Hematopoietic multipotent progenitor cell treated with erythropoietin and hydrocortisone succinate and interleukin-3 and kit ligand, for 4 days (in vitro differentiated cells): ENCODE results near the gene ARSI.
A peak's percentile ranks its signal among the peaks of the same experiment; 100 is the strongest.

Experiments
- DNase-seq: peaks from one replicate; pipeline ENCODE4 v3.0.0-alpha.2; 2015

Gene ARSI

DNA sequence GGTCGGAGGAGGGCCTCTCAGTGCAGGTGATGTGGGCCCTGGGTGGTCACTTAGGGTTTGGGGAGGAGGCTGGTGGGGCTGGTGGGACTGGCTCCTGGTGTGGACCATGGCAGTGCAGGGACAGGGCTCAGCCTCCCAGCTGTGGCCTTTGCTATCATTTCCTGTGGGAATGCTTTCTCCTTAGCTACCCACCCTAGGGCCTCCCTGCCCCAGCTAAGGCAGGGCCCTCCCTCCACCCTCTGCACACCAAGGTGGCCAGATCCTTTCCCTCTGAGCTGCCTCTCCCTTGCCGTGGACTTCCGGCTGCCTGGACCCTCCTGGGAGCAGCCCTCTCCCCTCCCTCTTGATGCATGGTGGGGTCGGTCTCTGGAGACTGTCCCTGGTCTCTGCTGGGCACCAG is 22.7 kb upstream of the ARSI start:
- DNase-seq = no peak

DNA sequence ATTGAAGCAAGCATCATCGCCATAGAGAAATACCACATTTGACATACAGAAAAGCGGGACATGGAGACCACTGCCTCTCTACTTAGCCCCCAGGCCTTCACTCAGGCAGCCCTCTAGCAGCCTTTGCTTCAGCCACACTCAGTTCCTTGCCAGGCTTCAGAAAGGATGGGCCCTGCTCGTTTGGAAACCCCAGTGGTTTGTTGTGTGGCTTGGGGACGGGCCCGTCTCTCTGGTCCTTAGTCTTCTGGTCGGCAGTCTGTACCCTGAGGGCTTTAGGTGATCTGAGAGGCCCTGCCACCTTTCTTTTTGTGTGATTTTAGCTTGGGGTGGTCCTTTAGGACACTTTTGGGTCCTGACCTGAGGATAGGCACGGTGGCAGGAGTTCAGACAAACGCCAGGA is 21.1 kb upstream of the ARSI start:
- DNase-seq = no peak

DNA sequence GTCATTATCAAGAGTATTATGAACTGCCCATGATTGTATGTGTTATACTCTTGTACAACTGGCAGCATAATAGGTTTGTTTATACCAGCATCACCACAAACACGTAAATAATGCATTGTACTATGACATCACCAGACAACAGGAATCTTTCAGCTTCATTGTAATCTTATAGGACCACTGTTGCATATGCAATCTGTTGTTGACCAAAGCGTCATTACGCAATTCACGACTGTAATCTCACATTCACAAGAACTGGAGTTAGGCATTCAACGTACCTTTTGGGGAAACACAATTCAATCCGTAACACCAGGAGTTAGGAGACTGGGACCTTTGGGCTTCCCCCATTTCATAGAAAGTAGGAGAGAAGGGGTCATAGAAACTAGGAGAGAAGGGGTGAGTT is 20.4 kb upstream of the ARSI start:
- DNase-seq = peak; percentile 37

- DNase-seq = no peak
Observed at GRCh38 chr5:150322202-150322601, 19.5 kb upstream of the ARSI start.

- DNase-seq = no peak
Observed at GRCh38 chr5:150321784-150322183, 19.1 kb upstream of the ARSI start.

DNA sequence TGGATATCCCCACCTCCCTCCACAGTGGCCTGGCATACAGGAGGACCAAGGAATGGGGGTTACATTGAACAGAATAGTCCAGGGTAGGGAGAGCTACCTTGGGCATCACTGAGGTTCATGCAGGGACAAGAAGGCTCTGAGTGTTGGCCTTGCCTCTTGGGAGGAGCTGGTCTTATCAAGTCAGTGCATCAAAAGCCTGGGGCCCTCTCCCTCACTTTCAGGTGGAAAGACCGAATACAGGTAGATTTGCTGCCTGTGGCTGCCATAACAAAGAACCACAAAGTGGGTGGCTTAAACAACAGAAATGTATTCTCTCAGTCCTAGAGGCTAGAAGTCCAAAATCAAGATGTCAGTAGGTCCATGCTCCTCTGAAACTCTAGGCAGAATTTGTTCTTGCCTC is 18.5 kb upstream of the ARSI start:
- no peak for DNase-seq

GRCh38 chr5:150320044-150320613 is 17.4 kb upstream of the ARSI start:
- no peak for DNase-seq

- DNase-seq = no peak
Observed at GRCh38 chr5:150319484-150319790, 16.7 kb upstream of the ARSI start.

GRCh38 chr5:150318613-150319483 is 16.1 kb upstream of the ARSI start:
- DNase-seq = no peak

DNA sequence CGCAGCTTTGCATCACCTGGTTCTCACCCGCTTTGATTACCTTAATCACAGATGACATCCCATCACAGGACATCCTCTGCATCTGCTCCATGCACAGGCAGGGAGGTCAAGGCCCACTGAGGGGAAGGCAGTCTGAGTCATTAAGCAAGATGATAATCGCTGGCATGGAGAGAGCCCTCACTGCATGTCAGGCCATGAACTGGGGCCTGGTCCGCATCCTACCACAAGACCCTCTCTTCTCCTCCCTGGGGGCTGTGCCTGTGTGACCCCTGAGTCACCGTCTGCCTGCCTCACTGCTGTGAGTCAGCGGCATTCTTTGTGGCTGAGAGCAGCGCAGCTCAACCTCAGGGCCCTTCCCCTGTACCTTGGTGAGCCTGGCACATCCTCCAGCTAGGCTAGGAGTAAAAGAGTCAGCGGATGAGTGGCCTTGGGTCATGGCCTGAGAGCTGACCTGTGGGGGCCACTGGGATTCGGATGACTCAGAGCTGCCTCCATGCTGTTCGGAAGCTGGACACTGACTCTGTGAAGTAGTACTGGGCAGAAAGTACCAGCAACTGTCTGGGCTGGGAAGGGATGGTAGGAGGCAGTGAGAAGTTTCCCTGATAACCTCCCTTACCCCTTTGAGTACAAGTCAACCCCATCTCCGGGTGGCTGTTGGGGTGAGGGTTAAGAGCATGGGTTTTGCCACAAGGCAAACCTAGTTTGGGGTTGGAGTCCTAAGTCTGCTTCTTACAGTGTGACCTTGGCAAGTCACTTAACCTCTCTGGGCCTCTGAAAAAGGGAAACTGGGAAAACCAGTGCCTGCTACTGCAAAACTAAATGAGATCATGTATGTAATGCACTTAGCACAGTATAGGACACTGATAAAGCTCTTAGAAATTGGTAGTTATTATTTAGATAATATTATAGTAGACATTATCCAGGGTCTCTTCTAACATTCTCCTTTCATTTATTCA is 14.6 kb upstream of the ARSI start:
- DNase-seq = no peak

- DNase-seq = no peak
Observed at GRCh38 chr5:150316320-150316719, 13.6 kb upstream of the ARSI start.

DNA sequence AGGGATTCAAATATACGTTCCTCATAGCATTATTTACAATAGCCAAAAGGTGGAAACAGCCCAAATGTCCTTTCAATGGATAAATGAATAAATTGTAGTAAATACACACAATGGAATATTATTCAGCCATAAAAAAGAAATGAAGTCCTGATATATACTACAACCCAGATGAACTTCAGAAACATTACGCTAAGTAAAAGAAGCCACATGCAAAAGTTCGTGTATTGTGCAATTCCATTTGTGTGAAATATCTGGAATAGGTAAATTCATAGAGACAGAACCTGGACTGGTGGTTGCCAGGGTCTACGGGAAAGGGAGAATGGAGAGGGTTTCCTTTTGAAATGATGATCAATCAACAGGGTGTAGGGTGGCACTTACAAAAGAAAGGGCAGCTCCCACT is 12.5 kb upstream of the ARSI start:
- no peak for DNase-seq

- DNase-seq = no peak
Observed at GRCh38 chr5:150313921-150314716, 11.4 kb upstream of the ARSI start.

GRCh38 chr5:150313501-150313900 is 10.8 kb upstream of the ARSI start:
- no peak for DNase-seq

DNA sequence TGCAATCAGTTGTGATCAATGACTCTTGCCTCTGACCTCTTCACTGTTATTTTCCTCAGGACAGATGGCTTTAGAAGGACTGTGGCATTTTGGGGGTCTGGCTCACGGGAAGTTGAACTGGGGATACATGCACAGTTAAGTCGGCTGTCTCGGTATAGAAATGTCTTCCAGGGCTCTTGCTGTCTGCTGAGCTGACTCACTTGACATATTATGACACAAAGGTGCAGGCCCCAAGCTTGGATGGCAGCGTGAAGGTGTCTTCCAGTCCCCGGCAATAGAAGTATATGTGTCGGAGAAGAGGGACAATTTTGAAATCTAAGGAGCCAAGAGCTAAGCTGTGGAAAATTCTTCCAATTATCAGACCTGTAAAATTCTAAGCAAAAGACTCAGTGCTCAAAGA is 9.8 kb upstream of the ARSI start:
- DNase-seq = no peak

GRCh38 chr5:150311015-150311692 is 8.4 kb upstream of the ARSI start:
- no peak for DNase-seq

DNA sequence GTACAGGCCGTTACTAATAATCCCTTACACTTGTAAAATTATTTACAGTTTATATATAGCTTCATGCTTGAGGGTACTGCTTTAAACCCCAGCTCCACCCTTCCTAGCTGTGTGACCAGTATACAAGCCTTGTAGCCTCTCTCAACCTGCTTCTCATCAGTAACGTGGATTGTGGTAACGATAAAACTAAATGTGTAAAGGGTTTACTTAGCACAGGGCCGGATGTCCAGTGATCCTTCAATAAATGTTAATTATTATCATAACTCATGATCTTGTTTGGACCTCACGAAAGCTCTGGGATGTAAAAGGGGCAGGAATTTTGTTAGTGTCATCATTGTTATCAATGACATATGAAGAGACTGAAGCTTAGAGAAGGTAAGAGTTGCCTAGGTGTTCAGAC is 7.5 kb upstream of the ARSI start:
- DNase-seq = no peak

- no peak for DNase-seq
Observed at GRCh38 chr5:150309886-150310239, 7.2 kb upstream of the ARSI start.

DNA sequence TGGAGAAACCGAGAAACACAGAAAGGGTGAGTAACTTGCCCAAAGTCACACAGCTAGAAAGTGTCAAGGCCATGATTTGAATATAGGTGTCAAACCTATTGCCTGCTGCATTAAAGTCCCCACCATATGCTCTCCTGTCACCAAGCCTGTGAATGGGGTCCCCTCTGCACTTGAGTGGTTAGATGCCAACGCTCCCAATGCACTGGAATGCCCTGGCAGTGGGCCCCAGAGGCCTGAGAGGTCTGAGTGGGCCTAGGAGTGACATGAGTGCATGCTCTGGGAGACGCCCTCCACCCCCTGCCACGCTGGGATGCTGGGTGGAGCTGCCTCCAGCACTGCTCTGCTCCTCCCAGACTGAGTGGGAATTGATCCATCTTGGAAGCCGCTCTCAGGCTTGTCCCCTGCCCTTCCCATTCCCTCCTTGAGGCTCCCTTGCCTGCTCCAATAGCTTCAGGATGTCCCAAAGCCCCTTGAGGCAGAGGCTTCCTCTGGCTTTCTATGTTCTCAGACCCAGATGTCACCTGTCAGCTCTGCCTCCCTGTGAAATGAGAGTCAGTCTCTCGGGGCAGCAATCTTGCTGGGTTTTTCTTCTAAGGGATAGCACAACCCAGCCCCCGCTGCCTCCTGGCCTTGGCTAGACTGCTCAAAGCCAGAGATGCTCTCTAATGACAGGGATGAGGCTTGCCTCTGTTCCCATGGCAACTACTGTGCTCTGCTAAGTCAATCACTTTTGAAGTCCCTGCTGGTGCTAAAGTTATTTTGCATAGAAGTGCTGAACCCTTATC is 6.6 kb upstream of the ARSI start:
- DNase-seq = no peak

DNA sequence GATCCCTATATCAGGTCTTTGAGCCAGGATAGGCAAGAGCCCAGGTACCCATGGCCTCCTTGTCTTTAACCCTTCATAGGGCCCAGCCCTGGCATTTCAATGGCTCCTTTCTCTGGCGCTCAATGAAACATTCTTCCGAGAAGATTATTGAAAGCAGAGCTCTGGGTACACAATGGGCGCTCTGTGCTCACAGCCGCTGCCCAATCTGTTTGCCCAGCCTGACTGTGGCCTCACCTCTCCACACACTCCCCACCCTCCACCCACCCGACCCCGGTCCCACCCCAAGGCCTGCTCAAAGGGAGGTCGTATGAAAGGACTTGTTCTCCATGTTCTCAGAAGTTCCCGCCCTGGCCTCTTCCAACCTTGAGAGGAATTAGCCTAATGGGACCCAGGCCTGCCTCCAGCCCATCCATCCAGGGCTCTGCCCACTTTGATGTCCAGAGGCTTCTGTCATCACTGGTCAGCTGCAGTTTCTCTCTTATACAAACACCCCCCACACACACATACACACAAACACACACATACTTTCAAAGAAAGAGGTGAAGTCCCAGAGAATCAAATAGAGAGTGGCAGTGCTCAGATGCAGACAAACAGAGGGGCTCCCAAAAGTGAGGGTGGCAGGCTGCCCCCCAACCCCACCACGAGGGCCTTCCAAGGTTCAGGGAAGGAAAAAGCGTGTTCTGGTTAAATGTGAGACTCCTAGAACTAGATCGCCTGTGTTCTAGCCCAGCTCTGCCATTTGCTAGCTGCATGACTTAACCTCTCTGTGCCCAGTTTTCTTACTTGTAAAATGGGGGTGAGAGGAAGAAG is 5.1 kb upstream of the ARSI start:
- no peak for DNase-seq

DNA sequence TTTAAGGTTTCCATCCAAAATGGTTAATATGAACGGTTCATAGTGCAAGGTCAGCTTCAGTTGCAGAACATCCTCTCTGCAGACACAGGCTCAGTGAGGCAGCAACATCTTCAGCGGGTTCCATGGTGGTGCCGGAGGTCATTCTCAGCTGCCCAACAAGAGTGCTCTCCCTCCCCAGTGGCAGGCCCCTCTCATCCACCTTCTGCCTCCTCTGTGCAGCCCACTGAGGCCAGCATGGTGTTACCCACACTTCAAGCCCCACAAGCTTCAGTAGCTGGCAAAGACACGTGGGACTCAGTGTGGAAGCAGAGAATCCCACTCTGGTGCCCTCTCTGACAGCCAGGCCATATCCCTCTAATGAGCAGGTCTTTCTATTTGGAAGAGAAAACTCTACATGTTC is 4.1 kb upstream of the ARSI start:
- no peak for DNase-seq
